HG03108 (cell line): Measurements from ENCODE around the gene TGFBI.

Source experiments
- ATAC-seq: cut with Tn5 transposase; IDR thresholded peaks from one replicate; pipeline ENCODE4 v1.9.1; 2021; ENCODE audit warnings: moderate library complexity; ENCODE audit not compliant: unreplicated experiment

The TGFBI gene

GRCh38 chr5:136000932-136001331 lies 27.9 kb upstream of the TGFBI start:
- ATAC-seq, result no peak

DNA sequence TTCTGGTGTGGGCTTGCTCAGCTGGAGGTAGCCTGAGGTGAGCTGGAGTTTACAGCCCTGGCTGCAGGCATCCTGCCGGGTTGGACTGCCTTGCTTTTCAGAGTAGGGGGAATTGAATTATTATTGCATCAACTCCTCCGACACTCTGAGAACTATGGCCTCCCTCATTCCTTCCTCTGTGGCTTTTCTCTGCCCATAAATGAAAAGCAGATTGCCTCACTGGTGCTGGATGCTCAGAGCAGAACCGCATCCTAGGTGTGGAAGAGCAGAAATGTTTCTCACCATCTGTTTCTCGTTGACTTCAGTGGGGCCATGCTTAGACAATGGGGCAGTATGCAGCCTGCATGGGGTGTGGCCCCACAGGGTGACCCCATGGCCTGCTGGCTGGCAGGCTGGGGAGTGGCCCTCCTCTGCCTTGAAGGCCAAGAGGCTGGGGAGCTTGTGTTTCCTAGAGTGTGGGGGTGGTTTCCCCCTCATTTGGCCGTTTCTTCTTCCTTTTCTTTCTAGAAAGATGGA lies 27.3 kb upstream of the TGFBI start:
- ATAC-seq, result no peak

GRCh38 chr5:136004436-136004835 lies 24.4 kb upstream of the TGFBI start:
- no peak for ATAC-seq

GRCh38 chr5:136005476-136005875 lies 23.3 kb upstream of the TGFBI start:
- ATAC-seq, result no peak

DNA sequence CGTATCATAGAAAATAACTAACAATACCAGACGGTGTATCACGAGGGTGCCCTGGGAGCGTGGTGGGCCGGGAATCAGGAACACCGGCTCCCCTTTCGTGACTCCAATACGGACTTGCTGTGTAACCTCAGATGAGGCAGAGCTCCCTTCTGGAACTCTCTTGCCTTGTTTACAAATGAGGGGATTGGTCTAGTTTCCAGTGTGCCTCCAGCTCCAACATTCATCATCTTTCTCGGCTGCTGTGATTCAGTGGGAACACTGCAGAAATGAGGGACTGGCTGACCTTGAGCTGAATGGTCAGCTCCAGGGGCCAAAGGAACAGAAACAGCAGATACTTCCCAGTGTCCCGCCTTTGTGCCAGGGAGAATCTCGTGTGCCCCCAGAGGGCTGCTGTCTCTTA lies 22.6 kb upstream of the TGFBI start:
- ATAC-seq, result no peak

GRCh38 chr5:136006761-136007251 lies 22.0 kb upstream of the TGFBI start:
- ATAC-seq, result no peak

GRCh38 chr5:136007271-136007670 lies 21.5 kb upstream of the TGFBI start:
- ATAC-seq, result no peak

DNA sequence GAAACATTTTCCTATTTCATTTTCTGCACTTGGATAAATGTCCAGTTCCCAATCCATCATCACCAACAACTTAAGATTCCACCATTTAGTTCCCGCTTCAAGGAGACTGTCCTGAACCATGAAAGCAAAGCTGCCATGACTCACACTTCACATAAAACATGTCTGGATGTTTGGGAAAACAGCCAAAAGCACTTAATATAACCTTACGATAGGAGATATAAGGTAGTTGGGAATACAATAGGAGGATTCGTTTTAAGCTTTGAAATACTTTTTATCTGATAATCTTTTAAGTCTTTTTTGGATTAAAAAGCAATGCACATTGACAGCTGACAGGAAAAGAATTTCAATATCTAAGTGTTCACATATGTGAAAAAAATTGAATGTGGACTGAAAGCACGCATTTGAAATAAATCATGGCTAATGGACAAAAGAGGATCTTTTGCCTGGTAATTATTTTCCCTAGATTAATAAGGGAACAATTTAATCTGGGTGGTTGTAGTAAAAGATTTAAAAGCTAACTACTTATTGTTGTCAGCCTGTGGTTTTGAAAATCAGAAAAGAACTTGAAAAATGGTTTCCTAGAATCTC lies 17.3 kb upstream of the TGFBI start:
- ATAC-seq, result no peak

DNA sequence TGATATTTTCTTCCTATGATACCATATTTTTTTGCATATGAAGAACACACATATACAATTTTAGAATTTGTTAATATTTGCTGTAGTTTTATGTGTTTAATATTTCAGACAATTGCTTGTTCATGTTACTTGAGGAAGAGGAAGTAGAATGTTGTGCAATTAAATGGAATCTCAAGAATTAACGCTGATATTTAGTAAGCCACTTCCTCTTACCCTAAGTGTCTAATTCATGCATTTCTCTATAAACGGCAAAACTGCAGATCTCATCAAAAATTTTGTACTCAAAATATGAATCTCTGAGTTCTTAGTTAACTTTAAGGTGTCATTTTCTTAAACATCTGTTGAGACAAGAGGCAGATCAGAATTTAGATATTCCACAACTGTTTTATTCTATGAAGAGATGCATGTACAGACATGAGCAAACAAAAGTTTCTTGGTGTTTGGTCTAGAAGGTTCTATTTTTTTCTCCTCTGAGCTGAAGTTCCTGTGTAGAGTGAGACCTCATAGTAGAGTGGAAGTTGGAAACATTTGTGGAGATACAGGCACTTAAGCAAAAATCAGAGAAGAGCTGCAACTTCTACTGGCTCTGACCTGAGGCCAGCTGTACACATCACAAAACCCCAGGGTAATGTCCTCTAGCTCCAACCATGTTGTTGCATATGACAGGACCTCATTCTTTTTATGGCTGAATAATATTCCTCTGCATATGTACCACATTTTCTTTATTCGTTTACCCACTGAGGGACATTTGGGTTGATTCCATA lies 16.6 kb upstream of the TGFBI start:
- no peak for ATAC-seq

- no peak for ATAC-seq
Measured at GRCh38 chr5:136013559-136013958, 15.2 kb upstream of the TGFBI start.

- ATAC-seq, result no peak
Measured at GRCh38 chr5:136014049-136015002, 14.5 kb upstream of the TGFBI start.

DNA sequence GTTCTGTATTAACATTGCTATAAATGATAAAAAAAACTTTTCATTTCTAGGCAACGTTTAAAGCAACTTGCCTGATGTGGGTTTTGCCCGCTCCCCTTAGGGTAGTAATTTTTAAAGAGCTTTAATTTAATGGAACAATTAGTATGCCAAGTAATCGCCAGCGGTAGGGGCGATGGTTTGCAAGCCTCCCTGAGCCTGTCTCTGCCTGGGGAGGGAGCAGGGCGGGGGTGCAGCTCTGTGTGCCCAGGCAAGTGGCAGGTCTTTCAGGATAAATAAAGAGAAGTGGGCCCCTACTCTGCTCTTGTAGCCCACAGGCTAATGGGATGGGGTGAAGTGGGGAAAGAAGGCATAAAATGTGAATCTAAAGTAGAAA lies 13.8 kb upstream of the TGFBI start:
- no peak for ATAC-seq

- no peak for ATAC-seq
Measured at GRCh38 chr5:136015966-136016650, 12.7 kb upstream of the TGFBI start.

GRCh38 chr5:136016945-136017530 lies 11.8 kb upstream of the TGFBI start:
- ATAC-seq, result no peak

- ATAC-seq, result no peak
Measured at GRCh38 chr5:136018814-136019783, 9.7 kb upstream of the TGFBI start.

DNA sequence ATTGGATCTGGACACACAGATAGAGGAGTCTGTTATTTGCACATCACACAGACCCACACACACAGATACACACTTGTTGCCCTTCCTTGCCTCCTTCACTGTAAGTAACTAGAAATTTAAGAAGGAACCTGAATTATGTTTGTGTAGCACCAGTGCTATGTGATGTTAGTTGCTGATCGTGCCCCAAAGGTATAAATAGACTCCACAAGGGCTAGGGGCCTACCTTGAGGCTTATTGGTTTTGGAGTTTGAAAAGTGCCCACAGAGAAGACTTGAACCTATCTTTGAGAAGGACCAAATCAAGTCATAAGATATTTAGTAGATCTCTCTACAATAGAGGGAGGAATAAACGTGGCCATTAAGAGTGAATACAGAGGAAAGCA lies 8.8 kb upstream of the TGFBI start:
- ATAC-seq, result no peak

- ATAC-seq, result no peak
Measured at GRCh38 chr5:136020383-136021015, 8.3 kb upstream of the TGFBI start.

GRCh38 chr5:136021016-136021405 lies 7.8 kb upstream of the TGFBI start:
- no peak for ATAC-seq

GRCh38 chr5:136022965-136023364 lies 5.8 kb upstream of the TGFBI start:
- no peak for ATAC-seq
